Loucy (cell line): Measurements from ENCODE around the gene RPTOR.
A peak's percentile ranks its signal among the peaks of the same experiment; 100 is the strongest.

ENCODE experiments used
- H2AFZ ChIP-seq: fragments of 200-600 bp; sonication (generic); 2 replicates; pipeline ENCODE4 v1.6.0; 2016; ENCODE audit warnings: antibody characterized with exemption, mild to moderate bottlenecking, low read length, moderate library complexity
- H3F3A ChIP-seq: fragments of 200-600 bp; 2 replicates; pipeline ENCODE4 v1.6.0; 2016; ENCODE audit warnings: antibody characterized with exemption, low read depth, mild to moderate bottlenecking
- H3K27me3 ChIP-seq: fragments of 200-600 bp; sonication (generic); 2 replicates; pipeline ENCODE4 v1.6.1; 2014; ENCODE audit warnings: low read length, mild to moderate bottlenecking; ENCODE audit not compliant: insufficient read depth, poor library complexity, severe bottlenecking
- H3K36me3 ChIP-seq: fragments of 200-600 bp; sonication (generic); 2 replicates; pipeline ENCODE4 v1.6.1; 2016; ENCODE audit warnings: low read length; ENCODE audit not compliant: insufficient read depth
- H3K4me1 ChIP-seq: fragments of 200-600 bp; sonication (generic); 2 replicates; pipeline ENCODE4 v1.5.1; 2014; ENCODE audit warnings: low read length, mild to moderate bottlenecking; ENCODE audit not compliant: insufficient read depth, poor library complexity, severe bottlenecking
- H3K4me2 ChIP-seq: fragments of 200-600 bp; sonication (generic); 2 replicates; pipeline ENCODE4 v1.6.0; 2014; ENCODE audit warnings: antibody characterized with exemption, low read length, low read depth, mild to moderate bottlenecking; ENCODE audit not compliant: poor library complexity, severe bottlenecking
- H3K4me3 ChIP-seq: fragments of 200-600 bp; sonication (generic); 2 replicates; pipeline ENCODE4 v1.5.1; 2014; ENCODE audit warnings: low read length, mild to moderate bottlenecking, mixed read lengths; ENCODE audit not compliant: poor library complexity, severe bottlenecking
- H3K79me2 ChIP-seq: fragments of 200-600 bp; sonication (generic); 2 replicates; pipeline ENCODE4 v1.6.1; 2014; ENCODE audit warnings: low read length; ENCODE audit not compliant: insufficient read depth
- H3K9ac ChIP-seq: fragments of 200-600 bp; sonication (generic); 2 replicates; pipeline ENCODE4 v1.6.0; 2014; ENCODE audit warnings: mild to moderate bottlenecking, low read depth, low read length, moderate library complexity; ENCODE audit not compliant: poor library complexity, severe bottlenecking
- H3K9me2 ChIP-seq: fragments of 200-600 bp; sonication (generic); replicated peaks from 2 replicates; pipeline ENCODE4 v1.6.1; 2016; ENCODE audit warnings: low read depth, low read length, mixed read lengths
- H3K9me3 ChIP-seq: fragments of 200-600 bp; sonication (generic); 2 replicates; pipeline ENCODE4 v1.6.1; 2014; ENCODE audit warnings: mild to moderate bottlenecking, antibody characterized with exemption, low read length, low read depth; ENCODE audit not compliant: insufficient read depth
- H4K20me1 ChIP-seq: fragments of 200-600 bp; sonication (generic); 2 replicates; pipeline ENCODE4 v1.6.0; 2014; ENCODE audit warnings: antibody characterized with exemption, low read length, mild to moderate bottlenecking; ENCODE audit not compliant: insufficient read depth, poor library complexity, severe bottlenecking
- EZH2phosphoT487 ChIP-seq: fragments of 200-600 bp; IDR thresholded peaks from 2 replicates; pipeline ENCODE4 v1.6.1; 2018; ENCODE audit warnings: antibody characterized with exemption, mild to moderate bottlenecking, moderate library complexity, borderline replicate concordance
- TF ChIP-seq, protein P1 (sequence below): fragments of 200-600 bp; sonication (generic); conservative IDR thresholded peaks from 2 replicates; pipeline ENCODE4 v1.5.1; 2014; ENCODE audit warnings: mild to moderate bottlenecking, antibody characterized with exemption, low read length

Gene RPTOR

DNA sequence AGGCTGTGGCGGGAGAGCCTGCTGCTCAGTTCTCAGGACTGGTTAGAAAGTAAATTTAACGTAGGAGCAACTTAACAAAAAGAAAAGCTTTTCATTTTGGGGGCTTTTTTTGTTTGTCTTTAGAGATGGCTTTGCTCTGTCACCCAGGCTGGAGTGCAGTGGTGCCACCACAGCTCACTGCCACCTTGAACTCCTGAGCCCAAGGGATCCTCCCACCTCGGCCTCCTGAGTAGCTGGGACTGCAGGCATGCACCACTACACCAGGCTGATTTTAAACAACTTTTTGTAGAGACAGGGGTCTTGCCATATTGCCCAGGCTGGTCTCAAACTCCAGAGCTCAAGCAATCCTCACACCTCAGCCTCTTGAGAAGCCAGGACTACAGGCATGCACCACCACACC is 205.0 kb downstream of the RPTOR start:
- no peaks in the 10 kb centered on the region for H3K79me2 ChIP-seq
- H3K4me2 ChIP-seq = peak overlapping the region; percentile 10
- no peaks in the 10 kb centered on the region for H3K9me2 ChIP-seq
- no peak for TF ChIP-seq EZH2phosphoT487
- TF ChIP-seq, protein P1, sequence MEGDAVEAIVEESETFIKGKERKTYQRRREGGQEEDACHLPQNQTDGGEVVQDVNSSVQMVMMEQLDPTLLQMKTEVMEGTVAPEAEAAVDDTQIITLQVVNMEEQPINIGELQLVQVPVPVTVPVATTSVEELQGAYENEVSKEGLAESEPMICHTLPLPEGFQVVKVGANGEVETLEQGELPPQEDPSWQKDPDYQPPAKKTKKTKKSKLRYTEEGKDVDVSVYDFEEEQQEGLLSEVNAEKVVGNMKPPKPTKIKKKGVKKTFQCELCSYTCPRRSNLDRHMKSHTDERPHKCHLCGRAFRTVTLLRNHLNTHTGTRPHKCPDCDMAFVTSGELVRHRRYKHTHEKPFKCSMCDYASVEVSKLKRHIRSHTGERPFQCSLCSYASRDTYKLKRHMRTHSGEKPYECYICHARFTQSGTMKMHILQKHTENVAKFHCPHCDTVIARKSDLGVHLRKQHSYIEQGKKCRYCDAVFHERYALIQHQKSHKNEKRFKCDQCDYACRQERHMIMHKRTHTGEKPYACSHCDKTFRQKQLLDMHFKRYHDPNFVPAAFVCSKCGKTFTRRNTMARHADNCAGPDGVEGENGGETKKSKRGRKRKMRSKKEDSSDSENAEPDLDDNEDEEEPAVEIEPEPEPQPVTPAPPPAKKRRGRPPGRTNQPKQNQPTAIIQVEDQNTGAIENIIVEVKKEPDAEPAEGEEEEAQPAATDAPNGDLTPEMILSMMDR = no peak
- no peaks in the 10 kb centered on the region for H3K27me3 ChIP-seq
- peaks cover 24% of the 10 kb centered on the region for H3K4me1 ChIP-seq
- H2AFZ ChIP-seq = no peak overlapping the region
- H3K36me3 ChIP-seq = peaks cover 5% of the 10 kb centered on the region; the same call in 1 of the 2 replicates
- H3K4me3 ChIP-seq = no peak overlapping the region
- H3K9me3 ChIP-seq = no peaks in the 10 kb centered on the region
- H3F3A ChIP-seq = no peaks in the 10 kb centered on the region
- no peak overlapping the region for H3K9ac ChIP-seq
- H4K20me1 ChIP-seq = no peaks in the 10 kb centered on the region

DNA sequence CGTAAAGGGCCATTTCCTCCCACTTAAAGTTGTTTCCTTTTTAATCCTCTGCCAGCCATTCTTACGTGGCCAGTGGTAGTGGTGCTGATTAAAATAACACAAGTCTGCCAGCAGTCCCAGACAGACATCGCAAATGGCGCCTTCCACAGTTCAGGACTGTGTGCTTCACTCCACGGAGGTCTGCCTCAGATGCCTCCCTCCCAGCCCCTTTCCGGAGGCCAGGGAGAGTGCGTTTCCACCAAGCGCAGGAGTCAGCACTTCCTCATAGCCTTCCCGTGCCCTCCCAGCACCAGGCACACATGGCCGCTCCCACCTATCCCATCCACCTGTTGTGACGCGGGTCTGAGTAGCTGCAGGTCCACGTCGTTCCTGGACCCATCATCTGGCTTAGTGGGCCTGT is 205.6 kb downstream of the RPTOR start:
- H3K9ac ChIP-seq = no peak overlapping the region

DNA sequence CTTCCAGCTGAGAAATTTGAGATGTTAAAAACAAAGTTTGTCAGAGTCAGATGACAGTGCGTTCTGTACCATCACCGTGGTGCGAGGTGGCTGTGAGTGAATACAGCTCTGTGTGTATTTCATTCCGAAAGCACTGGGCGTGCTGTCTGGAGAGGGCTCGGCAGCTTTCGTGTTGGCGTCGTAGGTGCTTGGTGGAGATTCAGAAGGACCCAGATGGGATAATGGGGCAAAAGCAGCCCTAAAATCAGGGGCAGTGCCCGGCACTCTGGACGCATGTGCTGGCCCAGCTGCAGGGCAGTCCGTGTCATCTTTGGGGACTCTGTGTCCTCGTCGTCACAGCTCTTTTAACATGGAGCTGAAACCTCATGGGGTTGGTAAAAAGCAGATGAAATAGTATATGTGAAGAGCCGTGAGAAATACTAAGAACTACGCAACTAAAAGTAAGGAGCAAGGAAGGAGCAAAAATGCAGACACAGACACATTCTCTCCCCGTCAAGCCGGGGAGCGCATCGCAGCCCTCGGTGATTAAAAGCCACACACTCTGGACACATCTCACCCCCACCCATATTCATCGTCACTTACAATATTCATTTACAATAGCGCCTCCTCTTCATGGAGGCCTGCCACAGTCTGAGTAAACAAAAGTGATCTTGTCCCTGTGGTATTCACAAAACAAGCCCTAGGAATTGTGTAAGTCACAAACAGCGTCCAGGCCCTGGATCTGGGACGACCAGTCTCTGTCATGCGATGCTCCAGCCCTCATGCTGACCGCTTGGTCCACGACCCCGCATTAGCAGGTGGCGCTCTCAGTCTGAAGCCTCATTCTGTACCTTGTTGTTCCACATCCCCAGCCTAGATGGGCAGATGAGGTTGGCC is 206.7 kb downstream of the RPTOR start:
- TF ChIP-seq EZH2phosphoT487 = no peak
- TF ChIP-seq, protein P1 = no peak
- H3F3A ChIP-seq = no peaks in the 10 kb centered on the region
- no peaks in the 10 kb centered on the region for H3K9me3 ChIP-seq
- no peak overlapping the region for H2AFZ ChIP-seq
- H3K36me3 ChIP-seq = peaks cover 5% of the 10 kb centered on the region; the same call in 1 of the 2 replicates
- no peaks in the 10 kb centered on the region for H3K27me3 ChIP-seq
- H3K79me2 ChIP-seq = no peaks in the 10 kb centered on the region
- peaks cover 31% of the 10 kb centered on the region for H3K4me1 ChIP-seq
- peak overlapping the region; percentile 37 for H3K9ac ChIP-seq
- no peak overlapping the region for H3K4me2 ChIP-seq
- no peaks in the 10 kb centered on the region for H4K20me1 ChIP-seq
- H3K9me2 ChIP-seq = no peaks in the 10 kb centered on the region
- H3K4me3 ChIP-seq = no peak overlapping the region

More for the DNA sequence above, 205.6 kb downstream of the RPTOR start:
- H3K9me2 ChIP-seq = no peaks in the 10 kb centered on the region
- peaks cover 5% of the 10 kb centered on the region; the same call in 1 of the 2 replicates for H3K36me3 ChIP-seq
- peak overlapping the region; percentile 10 for H3K4me2 ChIP-seq
- no peak overlapping the region for H3K4me3 ChIP-seq
- H3K9me3 ChIP-seq = no peaks in the 10 kb centered on the region
- no peaks in the 10 kb centered on the region for H3K27me3 ChIP-seq
- TF ChIP-seq, protein P1 = no peak
- no peak for TF ChIP-seq EZH2phosphoT487
- H3K4me1 ChIP-seq = peaks cover 24% of the 10 kb centered on the region
- H4K20me1 ChIP-seq = no peaks in the 10 kb centered on the region
- H3K79me2 ChIP-seq = no peaks in the 10 kb centered on the region
- no peaks in the 10 kb centered on the region for H3F3A ChIP-seq
- no peak overlapping the region for H2AFZ ChIP-seq
